Natural killer cell (primary cell): ENCODE data around the gene TERC. TPM values are rescaled to one million over a fixed set of nuclear protein-coding genes. Genes with fewer than 3 reads are reported as not detected.
"Not testable (repeated sequence)": the region's sequence is repeated elsewhere in the genome, so short reads cannot be mapped to it uniquely, and the experiment has no call there.

Source experiments
- ATAC-seq, 3 donors: fragments of 150-1000 bp in 2 of 3; fragments of 200-7000 bp in 1 of 3; cut with Tn5 transposase; 1 replicate in 1 of 3; 2 replicates in 2 of 3; pipeline ENCODE4 v1.10.0; 2021; ENCODE audit warnings: mild to moderate bottlenecking in 2 of 3, moderate library complexity in 2 of 3
- DNase-seq, 2 donors: peaks; one replicate each; pipeline versions ENCODE4 v3.0.0 to v3.0.0-alpha.2; 2013 to 2021; ENCODE audit warnings: mixed read lengths in 1 of 2
- H3K27ac ChIP-seq: one replicate; pipeline ENCODE4 v1.5.1; 2013; ENCODE audit warnings: mild to moderate bottlenecking, low read length
- H3K27me3 ChIP-seq: one replicate; pipeline ENCODE4 v1.6.1; 2013; ENCODE audit warnings: low read length; ENCODE audit not compliant: control insufficient read depth, insufficient read depth
- H3K36me3 ChIP-seq: one replicate; pipeline ENCODE4 v1.6.1; 2013; ENCODE audit warnings: low read length; ENCODE audit not compliant: control insufficient read depth, insufficient read depth
- H3K4me1 ChIP-seq: one replicate; pipeline ENCODE4 v1.6.1; 2013; ENCODE audit warnings: low read length; ENCODE audit not compliant: control insufficient read depth, insufficient read depth
- H3K4me3 ChIP-seq: one replicate; pipeline ENCODE4 v1.5.1; 2013; ENCODE audit warnings: low read length
- H3K9me3 ChIP-seq: one replicate; pipeline ENCODE4 v1.6.1; 2013; ENCODE audit warnings: low read length; ENCODE audit not compliant: control insufficient read depth, insufficient read depth
- H3K27ac Mint-ChIP-seq, 2 donors: one replicate each; pipeline ENCODE4 v1.8.0; 2022; ENCODE audit warnings: mild to moderate bottlenecking in 2 of 2, mixed read lengths in 2 of 2, moderate library complexity in 1 of 2
- H3K27me3 Mint-ChIP-seq, 2 donors: one replicate each; pipeline ENCODE4 v1.8.0; 2022; ENCODE audit warnings: low read depth in 2 of 2, mixed read lengths in 2 of 2
- H3K36me3 Mint-ChIP-seq: one replicate; pipeline ENCODE4 v1.8.0; 2022; ENCODE audit warnings: mixed read lengths
- H3K4me1 Mint-ChIP-seq, 2 donors: one replicate each; pipeline ENCODE4 v1.8.0; 2022; ENCODE audit warnings: mixed read lengths in 2 of 2
- H3K4me3 Mint-ChIP-seq: one replicate; pipeline ENCODE4 v1.8.0; 2022; ENCODE audit warnings: mild to moderate bottlenecking, moderate library complexity, mixed read lengths
- H3K9me3 Mint-ChIP-seq, 2 donors: one replicate each; pipeline ENCODE4 v1.8.0; 2022; ENCODE audit warnings: mixed read lengths in 2 of 2
- CTCF ChIP-seq: fragments of 200-600 bp; IDR thresholded peaks from one replicate; pipeline ENCODE4 v1.8.0; 2022; ENCODE audit warnings: antibody characterized with exemption
- WGBS: methylation state at CpG from one replicate; pipeline ENCODE4 v1.1.7; 2013; ENCODE audit warnings: missing lambda C conversion rate; ENCODE audit not compliant: insufficient coverage; 5-methylcytosine and 5-hydroxymethylcytosine counted together
- intact Hi-C: fragments of 100-400 bp; cut with micrococcal nuclease; formaldehyde crosslinking; loops from one replicate; pipeline ENCODE4 v1.14.2; 2022
- total RNA-seq, 4 donors: library from RNA; stranded (reverse); fragments of 120-200 nt in 1 of 4; gene quantifications; one replicate each; pipeline versions ENCODE4 v1.2.3 to v1.2.4, GENCODE V29; 2013 to 2022

Gene TERC
- total RNA-seq, 3 donors from 2014 or later (not counting 1 experiment from before 2014, with no cell fraction given), result 0.92 to 2.7 (median 1.3) TPM

DNA sequence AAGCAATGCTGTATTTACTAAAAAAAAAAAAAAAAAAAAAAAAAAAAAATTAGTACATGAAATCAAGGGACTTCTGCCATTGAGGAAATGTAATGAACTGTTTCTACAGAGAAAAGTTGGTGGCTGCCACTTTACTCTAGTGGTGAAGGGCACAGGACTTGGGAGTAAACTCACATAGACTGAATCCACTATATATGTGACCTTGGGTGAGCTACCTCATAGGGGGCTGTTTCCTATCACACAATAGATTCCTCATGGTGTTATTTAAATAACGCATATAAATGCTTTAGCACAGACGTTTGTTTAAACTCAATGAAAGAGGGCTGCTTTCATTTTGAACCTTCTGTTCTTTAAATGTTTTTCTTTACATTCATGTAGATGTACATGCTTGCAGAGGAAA is 25.8 kb downstream of the TERC start:
- intact Hi-C loops, result no loop called here
- no peaks in the 10 kb centered on the region for H3K36me3 Mint-ChIP-seq
- H3K4me1 ChIP-seq, result no peaks in the 10 kb centered on the region
- no peak overlapping the region for H3K27ac Mint-ChIP-seq
- no peaks in the 10 kb centered on the region for H3K36me3 ChIP-seq
- ATAC-seq, result no peak
- H3K27me3 Mint-ChIP-seq, result peaks cover 9 to 20% of the 10 kb centered on the region in 2 donors
- no peaks in the 10 kb centered on the region for H3K9me3 ChIP-seq
- no peaks in the 10 kb centered on the region for H3K27me3 ChIP-seq
- H3K27ac ChIP-seq, result no peak overlapping the region
- no peaks in the 10 kb centered on the region for H3K4me1 Mint-ChIP-seq
- no peak for DNase-seq
- no peak overlapping the region for H3K4me3 Mint-ChIP-seq
- 80% methylated on average over 2 of the region's 2 CpGs for WGBS
- TF ChIP-seq CTCF, result no peak
- peaks cover 5 to 7% of the 10 kb centered on the region in 2 donors for H3K9me3 Mint-ChIP-seq
- no peak overlapping the region for H3K4me3 ChIP-seq

- DNase-seq, H3K27ac ChIP-seq, H3K4me1 ChIP-seq, H3K36me3 ChIP-seq, H3K27ac Mint-ChIP-seq, H3K4me3 Mint-ChIP-seq, ATAC-seq, H3K27me3 ChIP-seq, H3K4me3 ChIP-seq, H3K4me1 Mint-ChIP-seq, intact Hi-C loops, H3K9me3 ChIP-seq: not testable (repeated sequence)
- Mint-ChIP-seq H3K27me3 (peaks cover 13 to 57% of the 10 kb centered on the region in 2 donors), H3K36me3 (peaks cover 20% of the 10 kb centered on the region), H3K9me3 (peaks cover 5 to 12% of the 10 kb centered on the region in 2 donors)
Observed at GRCh38 chr3:169731857-169732256, 33.0 kb downstream of the TERC start.

DNA sequence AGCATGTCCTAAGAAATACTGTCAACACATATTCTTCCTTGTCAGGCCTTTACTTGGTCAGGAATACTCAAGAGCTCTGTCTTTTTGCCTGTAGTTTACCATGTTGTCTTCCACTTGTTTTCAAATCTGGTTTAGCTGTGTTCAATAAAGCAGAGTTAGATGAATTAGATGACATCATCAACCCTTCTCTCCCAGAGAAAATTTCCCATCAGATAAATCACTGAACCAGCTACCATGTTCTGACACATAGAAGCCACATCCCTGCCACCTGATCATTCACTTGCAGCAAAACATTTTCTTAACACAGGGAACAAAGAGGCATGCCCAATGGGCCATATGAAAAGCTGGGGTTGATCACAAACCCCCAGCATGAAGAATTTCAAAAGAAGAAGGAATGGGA is 42.1 kb downstream of the TERC start:
- intact Hi-C loops, result no loop called here
- no peaks in the 10 kb centered on the region for H3K36me3 Mint-ChIP-seq
- DNase-seq, result no peak
- no peak overlapping the region for H3K4me3 Mint-ChIP-seq
- no peaks in the 10 kb centered on the region for H3K9me3 ChIP-seq
- no peak overlapping the region for H3K27ac Mint-ChIP-seq
- peaks cover 0 to 2% of the 10 kb centered on the region in 2 donors for H3K9me3 Mint-ChIP-seq
- no peaks in the 10 kb centered on the region for H3K36me3 ChIP-seq
- no peak overlapping the region for H3K4me3 ChIP-seq
- H3K27me3 Mint-ChIP-seq, result peaks cover 17 to 30% of the 10 kb centered on the region in 2 donors
- no peak overlapping the region for H3K27ac ChIP-seq
- no peaks in the 10 kb centered on the region for H3K4me1 Mint-ChIP-seq
- H3K27me3 ChIP-seq, result peaks cover 7% of the 10 kb centered on the region
- no peak for ATAC-seq
- no peak for TF ChIP-seq CTCF
- H3K4me1 ChIP-seq, result no peaks in the 10 kb centered on the region

GRCh38 chr3:169718415-169718814 is 46.4 kb downstream of the TERC start:
- peaks cover 24 to 31% of the 10 kb centered on the region in 2 donors for H3K27me3 Mint-ChIP-seq
- WGBS, result 100% methylated on average over 1 of the region's 4 CpGs
- ATAC-seq, H3K27ac ChIP-seq, H3K4me3 ChIP-seq, H3K36me3 ChIP-seq, H3K27me3 ChIP-seq, H3K9me3 ChIP-seq, H3K27ac Mint-ChIP-seq, intact Hi-C loops, H3K9me3 Mint-ChIP-seq, H3K4me3 Mint-ChIP-seq, DNase-seq, H3K4me1 ChIP-seq, H3K4me1 Mint-ChIP-seq: not testable (repeated sequence)
- peaks cover 15% of the 10 kb centered on the region for H3K36me3 Mint-ChIP-seq

Other genes with a start within 250 kb of the TERC start
- under 1 TPM in 1 of 3 donors, not detected in 2; 0.14 TPM for gene MECOM, start 101.3 kb downstream of the TERC start, total RNA-seq
- gene ACTRT3, start 4.5 kb upstream of the TERC start, total RNA-seq, result under 1 TPM in 1 of 3 donors, not detected in 2; 0.68 TPM
- 10 to 100 TPM; 19.5 to 29.9 (median 29.2) TPM for gene MYNN, start 8.3 kb upstream of the TERC start, total RNA-seq
- gene LRRIQ4, start 47.8 kb upstream of the TERC start, total RNA-seq, result not detected
- gene LRRC34, start 47.8 kb upstream of the TERC start, total RNA-seq, result 1 to 10 TPM in 1 of 3 donors, under 1 TPM in 2; 0.45 to 1.0 (median 0.48) TPM
- not detected for gene LRRC31, start 104.9 kb upstream of the TERC start, total RNA-seq
- gene SAMD7, start 146.5 kb upstream of the TERC start, total RNA-seq, result not detected
- gene SEC62, start 201.7 kb upstream of the TERC start, total RNA-seq, result 10 to 100 TPM; 83.3 to 88.5 (median 86.6) TPM